SJSA1 (cell line): ENCODE measurements around the gene PCDH19. TPM values are rescaled to one million over a fixed set of nuclear protein-coding genes. Genes with fewer than 3 reads are reported as not detected.
"Not testable (repeated sequence)": the region's sequence is repeated elsewhere in the genome, so short reads cannot be mapped to it uniquely, and the experiment has no call there.

Experiments used
- DNase-seq, 2 experiments: peaks; one replicate each; pipeline ENCODE4 v3.0.0-alpha.2; 2015 to 2020; ENCODE audit warnings: low spot score in 2 of 2, low read depth in 1 of 2
- H3K27ac ChIP-seq: fragments of 250-450 bp; sonication (Bioruptor Pico); 2 replicates; pipeline ENCODE4 v1.5.1; 2020; ENCODE audit warnings: mild to moderate bottlenecking, moderate library complexity
- H3K27me3 ChIP-seq: fragments of 250-450 bp; sonication (Bioruptor Pico); replicated peaks from 2 replicates; pipeline ENCODE4 v1.5.1; 2020; ENCODE audit warnings: mild to moderate bottlenecking, moderate library complexity
- H3K36me3 ChIP-seq: fragments of 250-450 bp; sonication (Bioruptor Pico); 2 replicates; pipeline ENCODE4 v1.5.1; 2020; ENCODE audit warnings: mild to moderate bottlenecking
- H3K4me1 ChIP-seq: fragments of 250-450 bp; sonication (Bioruptor Pico); replicated peaks from 2 replicates; pipeline ENCODE4 v1.6.1; 2021; ENCODE audit warnings: mild to moderate bottlenecking
- H3K4me3 ChIP-seq: fragments of 250-450 bp; sonication (Bioruptor Pico); 2 replicates; pipeline ENCODE4 v1.5.1; 2020; ENCODE audit warnings: mild to moderate bottlenecking
- H3K9me3 ChIP-seq: fragments of 250-450 bp; sonication (Bioruptor Pico); replicated peaks from 2 replicates; pipeline ENCODE4 v1.5.1; 2020; ENCODE audit warnings: mild to moderate bottlenecking
- total RNA-seq: library from RNA; depleted of rRNA; stranded (reverse); fragments of >200 nt; shearing (Covaris generic); gene quantifications from 2 replicates; pipeline ENCODE4 v1.2.3, GENCODE V29; 2014; rRNA removed

Gene PCDH19
- not detected in 2 replicates for total RNA-seq

GRCh38 chrX:100409610-100410590 lies at the start of gene PCDH19:
PCDH19 (minus strand) TSS chrX:100410273; CDS start chrX:100408597, 1,676 bp downstream.
- peaks cover 6% of the 10 kb centered on the region; the same call in 1 of the 2 replicates for H3K27me3 ChIP-seq
- H3K9me3 ChIP-seq, result no peaks in the 10 kb centered on the region
- DNase-seq, result no peak
- no peak within 1 kb of the TSS for H3K27ac ChIP-seq
- no peaks in the 10 kb centered on the region for H3K36me3 ChIP-seq
- H3K4me1 ChIP-seq, result no peaks in the 10 kb centered on the region
- no peak within 1 kb of the TSS; the same call in 1 of the 2 replicates for H3K4me3 ChIP-seq

GRCh38 chrX:100449696-100450608 lies 39.9 kb upstream of the PCDH19 start:
- no peak overlapping the region for H3K27ac ChIP-seq
- no peaks in the 10 kb centered on the region for H3K9me3 ChIP-seq
- no peaks in the 10 kb centered on the region for H3K36me3 ChIP-seq
- DNase-seq, result no peak
- no peak overlapping the region for H3K4me3 ChIP-seq
- H3K4me1 ChIP-seq, result no peaks in the 10 kb centered on the region
- no peaks in the 10 kb centered on the region for H3K27me3 ChIP-seq

- no peaks in the 10 kb centered on the region for H3K36me3 ChIP-seq
- H3K9me3 ChIP-seq, result no peaks in the 10 kb centered on the region
- H3K4me3 ChIP-seq, result no peak overlapping the region
- no peak overlapping the region for H3K27ac ChIP-seq
- H3K27me3 ChIP-seq, result no peaks in the 10 kb centered on the region
- peak in 1 of 2 experiments; percentile 2 for DNase-seq
- no peaks in the 10 kb centered on the region for H3K4me1 ChIP-seq
These were observed 37.8 kb upstream of the PCDH19 start for GRCh38 chrX:100447655-100448397.

- Histone ChIP-seq H3K27ac (no peak overlapping the region), H3K9me3 (no peaks in the 10 kb centered on the region), H3K4me3 (no peak overlapping the region), H3K4me1 (no peaks in the 10 kb centered on the region), H3K27me3 (no peaks in the 10 kb centered on the region), H3K36me3 (no peaks in the 10 kb centered on the region)
- no peak for DNase-seq
These were observed 35.5 kb upstream of the PCDH19 start for GRCh38 chrX:100445593-100445992.

- H3K9me3 ChIP-seq, H3K27ac ChIP-seq, H3K4me3 ChIP-seq, H3K27me3 ChIP-seq, H3K4me1 ChIP-seq, H3K36me3 ChIP-seq, DNase-seq: not testable (repeated sequence)
These were observed 31.2 kb upstream of the PCDH19 start for GRCh38 chrX:100441321-100441720.

- Histone ChIP-seq H3K9me3 (no peaks in the 10 kb centered on the region), H3K27ac (no peak overlapping the region), H3K4me1 (no peaks in the 10 kb centered on the region), H3K36me3 (no peaks in the 10 kb centered on the region), H3K4me3 (no peak overlapping the region), H3K27me3 (no peaks in the 10 kb centered on the region)
- DNase-seq, result no peak
These were observed 29.9 kb upstream of the PCDH19 start for GRCh38 chrX:100440006-100440405.

- DNase-seq, result no peak
- Histone ChIP-seq H3K4me3 (no peak overlapping the region), H3K27me3 (no peaks in the 10 kb centered on the region), H3K27ac (no peak overlapping the region), H3K36me3 (no peaks in the 10 kb centered on the region), H3K4me1 (no peaks in the 10 kb centered on the region), H3K9me3 (no peaks in the 10 kb centered on the region)
These were observed 25.7 kb upstream of the PCDH19 start for GRCh38 chrX:100435726-100436125.

GRCh38 chrX:100424012-100424411 lies 13.9 kb upstream of the PCDH19 start:
- H3K4me3 ChIP-seq, result no peak overlapping the region
- H3K9me3 ChIP-seq, result no peaks in the 10 kb centered on the region
- H3K4me1 ChIP-seq, result no peaks in the 10 kb centered on the region
- no peaks in the 10 kb centered on the region for H3K27me3 ChIP-seq
- no peak overlapping the region for H3K27ac ChIP-seq
- DNase-seq, result no peak
- H3K36me3 ChIP-seq, result no peaks in the 10 kb centered on the region

GRCh38 chrX:100418556-100418955 lies 8.5 kb upstream of the PCDH19 start:
- H3K9me3 ChIP-seq, result no peaks in the 10 kb centered on the region
- H3K27ac ChIP-seq, result no peak overlapping the region
- no peaks in the 10 kb centered on the region for H3K36me3 ChIP-seq
- DNase-seq, result no peak
- H3K4me1 ChIP-seq, result no peaks in the 10 kb centered on the region
- H3K4me3 ChIP-seq, result no peak overlapping the region
- H3K27me3 ChIP-seq, result no peaks in the 10 kb centered on the region

GRCh38 chrX:100417681-100418080 lies 7.6 kb upstream of the PCDH19 start:
- no peak for DNase-seq
- Histone ChIP-seq H3K4me3 (no peak overlapping the region), H3K4me1 (no peaks in the 10 kb centered on the region), H3K27me3 (no peaks in the 10 kb centered on the region), H3K36me3 (no peaks in the 10 kb centered on the region), H3K27ac (no peak overlapping the region), H3K9me3 (no peaks in the 10 kb centered on the region)

GRCh38 chrX:100413229-100413628 lies 3.2 kb upstream of the PCDH19 start:
- peak in 1 of 2 experiments; percentile 7 for DNase-seq
- Histone ChIP-seq H3K4me1 (no peaks in the 10 kb centered on the region), H3K9me3 (no peaks in the 10 kb centered on the region), H3K27ac (no peak overlapping the region), H3K27me3 (peaks cover 6% of the 10 kb centered on the region; the same call in 1 of the 2 replicates), H3K36me3 (no peaks in the 10 kb centered on the region), H3K4me3 (no peak overlapping the region)

- no peaks in the 10 kb centered on the region for H3K4me1 ChIP-seq
- H3K27me3 ChIP-seq, result peaks cover 6% of the 10 kb centered on the region; the same call in 1 of the 2 replicates
- no peaks in the 10 kb centered on the region for H3K36me3 ChIP-seq
- H3K9me3 ChIP-seq, result no peaks in the 10 kb centered on the region
- no peak overlapping the region for H3K4me3 ChIP-seq
- no peak for DNase-seq
- no peak overlapping the region for H3K27ac ChIP-seq
These were observed 2.0 kb upstream of the PCDH19 start for GRCh38 chrX:100411802-100412715.
